ENCODE data around the gene DUSP14.
"Not testable (repeated sequence)": the region's sequence is repeated elsewhere in the genome, so short reads cannot be mapped to it uniquely, and the experiment has no call there.

GRCh38 chr17:37511642-37512041, 22.0 kb downstream of the DUSP14 start:
- TF ChIP-seq CTCF, POLR2A, POLR2AphosphoS5, EP300 (IDR thresholded peaks at IDR 0.05): not testable (repeated sequence)

Data from upper lobe of left lung (tissue), 4 donors.